GM21619 (cell line): ENCODE results near the gene IL17D.
"Not testable (repeated sequence)": the region's sequence is repeated elsewhere in the genome, so short reads cannot be mapped to it uniquely, and the experiment has no call there.

Source experiments
- ATAC-seq: cut with Tn5 transposase; IDR thresholded peaks from one replicate; pipeline ENCODE4 v1.9.1; 2021; ENCODE audit not compliant: unreplicated experiment

Gene IL17D

DNA sequence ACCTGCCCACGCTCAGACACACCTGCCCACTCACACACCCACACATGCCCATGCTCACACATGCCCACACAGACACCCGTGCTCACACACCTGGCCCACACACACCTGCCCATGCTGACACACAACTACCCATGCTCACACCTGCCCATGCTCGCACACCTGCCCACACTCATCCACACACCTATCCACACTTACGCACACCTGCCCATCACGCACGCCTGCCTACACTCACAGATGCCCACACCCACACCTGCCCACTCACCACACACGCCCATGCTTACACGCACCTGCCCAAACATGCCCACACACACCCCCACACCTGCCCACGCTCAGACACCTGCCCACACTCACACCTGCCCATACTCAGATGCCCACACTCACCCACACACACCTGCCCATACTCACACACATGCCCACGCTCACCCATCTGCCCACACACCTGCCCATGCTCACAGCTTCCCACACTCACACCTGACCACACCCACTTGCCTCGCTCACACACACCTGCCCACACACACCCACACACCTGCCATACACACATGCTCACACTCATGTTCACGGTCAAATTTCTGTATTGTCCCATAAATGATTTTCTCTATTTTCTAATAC, 15.6 kb downstream of the IL17D start:
- no peak for ATAC-seq

GRCh38 chr13:20719783-20720182, 16.3 kb downstream of the IL17D start:
- ATAC-seq = no peak

- ATAC-seq = no peak
Measured at GRCh38 chr13:20720499-20720898, 17.0 kb downstream of the IL17D start.

GRCh38 chr13:20721058-20721453, 17.6 kb downstream of the IL17D start:
- ATAC-seq = no peak

GRCh38 chr13:20721454-20722357, 18.2 kb downstream of the IL17D start:
- ATAC-seq = no peak

- no peak for ATAC-seq
Measured at GRCh38 chr13:20727856-20728255, 24.4 kb downstream of the IL17D start.

GRCh38 chr13:20728579-20729311, 25.2 kb downstream of the IL17D start:
- ATAC-seq = no peak

DNA sequence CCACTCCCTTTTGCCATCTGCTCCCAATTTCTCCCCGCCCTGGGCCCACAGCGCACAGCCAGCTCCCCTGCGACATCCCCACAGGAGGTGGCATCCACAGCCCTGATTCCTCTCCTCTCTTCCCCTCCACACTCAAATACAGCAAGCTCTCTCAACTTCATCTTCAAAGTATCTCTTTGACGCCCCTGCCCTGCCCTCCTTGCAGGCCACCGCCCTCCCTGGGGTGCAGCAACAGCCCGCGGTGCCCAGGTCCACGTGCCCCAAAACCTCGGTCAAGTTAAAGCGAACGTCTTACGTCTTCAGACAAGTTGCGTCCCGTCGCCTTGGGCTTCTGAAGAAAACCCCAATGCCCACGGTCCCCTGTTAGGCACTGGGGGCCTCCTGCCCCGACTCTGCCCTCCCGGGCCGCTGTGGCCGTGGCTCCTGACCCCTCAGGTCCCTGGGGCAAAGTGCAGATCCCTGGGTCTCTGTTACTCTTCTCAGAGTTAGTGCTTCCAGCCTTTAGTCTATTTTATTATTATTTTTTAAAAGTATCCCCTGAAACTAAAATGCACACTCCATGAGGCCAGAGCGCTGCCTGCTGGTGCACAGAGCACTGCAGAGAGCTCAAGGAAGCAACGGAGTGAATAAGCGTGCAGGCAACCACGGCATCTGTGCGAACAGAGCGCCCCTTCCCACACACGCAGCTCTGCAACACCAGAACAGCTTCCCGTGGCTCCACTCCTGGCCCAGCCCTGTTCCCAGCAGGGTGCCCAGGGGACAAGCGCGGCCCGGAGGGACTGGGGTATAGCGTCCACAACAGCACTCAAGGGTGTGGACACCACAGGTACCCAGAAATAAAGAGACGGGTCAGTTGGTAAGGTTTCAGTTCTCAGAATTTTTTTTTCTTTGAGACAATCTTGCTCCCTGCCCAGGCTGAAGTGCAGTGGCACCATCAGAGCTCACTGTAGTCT, 26.4 kb downstream of the IL17D start:
- no peak for ATAC-seq

GRCh38 chr13:20738616-20739015, 35.1 kb downstream of the IL17D start:
- no peak for ATAC-seq

- ATAC-seq = no peak
Measured at GRCh38 chr13:20740021-20740420, 36.5 kb downstream of the IL17D start.

DNA sequence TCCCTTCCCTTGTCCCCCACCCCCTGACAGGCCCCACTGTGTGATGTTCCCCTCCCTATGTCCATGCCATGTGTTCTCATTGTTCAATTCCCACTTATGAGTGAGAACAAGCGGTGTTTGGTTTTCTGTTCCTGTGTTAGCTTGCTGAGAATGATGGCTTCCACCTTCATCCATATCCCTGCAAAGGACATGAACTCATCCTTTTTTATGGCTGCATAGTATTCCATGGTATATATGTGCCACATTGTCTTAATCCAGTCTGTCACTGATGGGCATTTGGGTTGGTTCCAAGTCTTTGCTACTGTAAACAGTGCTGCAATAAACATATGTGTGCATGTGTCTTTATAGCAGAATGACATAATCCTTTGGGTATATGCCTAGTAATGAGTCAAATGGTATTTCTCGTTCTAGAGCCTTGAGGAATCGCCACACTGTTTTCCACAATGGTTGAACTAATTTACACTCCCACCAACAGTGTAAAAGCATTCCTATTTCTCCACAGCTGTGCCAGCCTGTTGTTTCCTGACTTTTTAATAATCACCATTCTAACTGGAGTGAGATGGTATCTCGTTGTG, 40.4 kb downstream of the IL17D start:
- ATAC-seq = not testable (repeated sequence)

DNA sequence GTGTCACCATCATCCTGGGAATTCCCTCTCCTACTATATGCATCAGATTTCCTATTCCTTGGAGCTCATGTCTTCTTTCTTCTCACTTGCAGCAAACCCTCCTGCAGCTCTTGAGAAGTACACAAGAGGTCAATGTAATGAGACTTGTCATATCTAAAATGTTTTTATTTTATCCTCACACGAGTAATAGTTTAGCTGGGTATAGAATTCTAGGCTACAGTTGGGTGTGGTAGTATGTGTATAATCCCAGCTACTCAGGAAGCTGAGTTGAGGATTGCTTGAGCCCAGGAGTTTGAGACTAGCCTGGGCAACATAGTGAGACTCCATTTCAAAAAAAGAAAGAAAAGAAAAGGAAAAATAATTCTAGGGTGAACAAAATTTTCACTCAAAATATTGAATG, 45.9 kb downstream of the IL17D start:
- ATAC-seq = no peak

GRCh38 chr13:20754009-20754408, 50.5 kb downstream of the IL17D start:
- no peak for ATAC-seq

- no peak for ATAC-seq
Measured at GRCh38 chr13:20760872-20761271, 57.4 kb downstream of the IL17D start.

GRCh38 chr13:20767309-20767943, 63.9 kb downstream of the IL17D start:
- ATAC-seq = no peak

GRCh38 chr13:20769091-20769490, 65.6 kb downstream of the IL17D start:
- no peak for ATAC-seq

- no peak for ATAC-seq
Measured at GRCh38 chr13:20769834-20770233, 66.3 kb downstream of the IL17D start.
